IMR-90 (cell line): ENCODE measurements around the gene USPL1. TPM values are rescaled to one million over a fixed set of nuclear protein-coding genes. Genes with fewer than 3 reads are reported as not detected.

Experiments
- ATAC-seq: fragments of 200-7000 bp; cut with Tn5 transposase; 2 replicates; pipeline ENCODE4 v1.9.1; 2020; ENCODE audit warnings: low read depth, mild to moderate bottlenecking, moderate library complexity
- BruUV-seq: library from RNA; stranded (reverse); fragments of 400-500 nt; replicated peaks from 2 replicates; lab custom pipeline; 2021; lab: Mats Ljungman, UMichigan
- CTCF ChIA-PET: fragments of 300-600 bp; formaldehyde crosslinking; extraction: SDS; loops from one replicate; lab custom pipeline; 2021; ENCODE audit warnings: antibody characterized with exemption; lab: Yijun Ruan, JAX
- POLR2A ChIA-PET: fragments of 300-600 bp; sonication (Branson Sonifier 250); formaldehyde crosslinking; loops from one replicate; lab custom pipeline; 2022; ENCODE audit warnings: antibody characterized with exemption; ENCODE audit not compliant: unreplicated experiment; lab: Charles Lee
- DNase-seq: peaks from one replicate; pipeline ENCODE4 v3.0.0; 2013
- H2AFZ ChIP-seq: replicated peaks from 2 replicates; pipeline ENCODE3; 2013; ENCODE audit warnings: low read length, mild to moderate bottlenecking; ENCODE audit not compliant: poor library complexity
- H2AK5ac ChIP-seq: 2 replicates; pipeline ENCODE4 v1.6.1; 2013; ENCODE audit warnings: low read depth, low read length, inconsistent platforms
- H2AK9ac ChIP-seq: replicated peaks from 2 replicates; pipeline ENCODE3; 2013; ENCODE audit warnings: mild to moderate bottlenecking, low read depth, low read length, moderate library complexity; ENCODE audit not compliant: poor library complexity
- H2BK120ac ChIP-seq: 2 replicates; pipeline ENCODE4 v1.6.1; 2013; ENCODE audit warnings: low read depth, low read length, inconsistent platforms
- H2BK15ac ChIP-seq: 3 replicates; pipeline ENCODE4 v1.6.1; 2013; ENCODE audit warnings: low read depth, low read length, inconsistent platforms
- H2BK20ac ChIP-seq: 2 replicates; pipeline ENCODE4 v1.6.1; 2013; ENCODE audit warnings: low read depth, mild to moderate bottlenecking, inconsistent platforms, low read length, moderate library complexity
- H2BK5ac ChIP-seq: 2 replicates; pipeline ENCODE4 v1.6.1; 2013; ENCODE audit warnings: mild to moderate bottlenecking, low read depth, low read length, inconsistent platforms; ENCODE audit not compliant: poor library complexity, severe bottlenecking
- H3K14ac ChIP-seq: replicated peaks from 2 replicates; pipeline ENCODE4 v1.6.1; 2013; ENCODE audit warnings: low read depth, low read length, inconsistent platforms
- H3K18ac ChIP-seq: 2 replicates; pipeline ENCODE4 v1.6.1; 2013; ENCODE audit warnings: low read depth, low read length, control low read depth
- H3K23ac ChIP-seq: 2 replicates; pipeline ENCODE4 v1.6.1; 2013; ENCODE audit warnings: low read depth, low read length, inconsistent platforms
- H3K27ac ChIP-seq: 2 replicates; pipeline ENCODE4 v1.5.1; 2013; ENCODE audit warnings: mild to moderate bottlenecking, control low read depth, low read length; ENCODE audit not compliant: insufficient read depth
- H3K27me3 ChIP-seq: 2 replicates; pipeline ENCODE4 v1.6.1; 2013; ENCODE audit warnings: low read length; ENCODE audit not compliant: control insufficient read depth, insufficient read depth
- H3K36me3 ChIP-seq: 2 replicates; pipeline ENCODE4 v1.6.1; 2013; ENCODE audit warnings: low read length, mixed read lengths; ENCODE audit not compliant: control insufficient read depth, insufficient read depth
- H3K4ac ChIP-seq: 2 replicates; pipeline ENCODE4 v1.6.1; 2013; ENCODE audit warnings: low read depth, low read length, inconsistent platforms
- H3K4me1 ChIP-seq: 2 replicates; pipeline ENCODE4 v1.6.1; 2013; ENCODE audit warnings: low read length, mixed read lengths; ENCODE audit not compliant: control insufficient read depth, insufficient read depth
- H3K4me2 ChIP-seq: 2 replicates; pipeline ENCODE4 v1.6.1; 2013; ENCODE audit warnings: low read depth, mild to moderate bottlenecking, control low read depth, low read length, moderate library complexity
- H3K4me3 ChIP-seq: 2 replicates; pipeline ENCODE4 v1.5.1; 2013; ENCODE audit warnings: low read depth, mild to moderate bottlenecking, control low read depth, low read length, moderate library complexity; ENCODE audit not compliant: insufficient read depth
- H3K56ac ChIP-seq: 2 replicates; pipeline ENCODE4 v1.6.1; 2013; ENCODE audit warnings: low read length, inconsistent platforms; ENCODE audit not compliant: insufficient read depth; ENCODE audit errors: extremely low read depth
- H3K79me1 ChIP-seq, 2 experiments: 2 replicates each; pipeline ENCODE4 v1.6.1; 2013; ENCODE audit warnings: low read length in 2 of 2, inconsistent platforms in 1 of 2, low read depth in 1 of 2
- H3K9ac ChIP-seq: 2 replicates; pipeline ENCODE4 v1.6.1; 2013; ENCODE audit warnings: low read depth, low read length, control low read depth
- H3K9me1 ChIP-seq: 2 replicates; pipeline ENCODE4 v1.6.1; 2013; ENCODE audit warnings: low read length, inconsistent platforms; ENCODE audit not compliant: insufficient read depth
- H3K9me3 ChIP-seq: 2 replicates; pipeline ENCODE4 v1.6.1; 2013; ENCODE audit warnings: low read length; ENCODE audit not compliant: control insufficient read depth, insufficient read depth
- H4K20me1 ChIP-seq: 2 replicates; pipeline ENCODE4 v1.6.1; 2013; ENCODE audit warnings: low read length, inconsistent platforms; ENCODE audit not compliant: insufficient read depth
- H4K5ac ChIP-seq: 2 replicates; pipeline ENCODE4 v1.6.1; 2013; ENCODE audit warnings: mild to moderate bottlenecking, low read depth, low read length, control low read depth
- H4K8ac ChIP-seq, 2 experiments: 2 replicates each; pipeline ENCODE4 v1.6.1; 2013; ENCODE audit warnings: low read depth in 2 of 2, low read length in 2 of 2, control low read depth in 1 of 2, inconsistent platforms in 1 of 2
- H4K91ac ChIP-seq: 2 replicates; pipeline ENCODE4 v1.6.1; 2013; ENCODE audit warnings: low read depth, low read length, inconsistent platforms; ENCODE audit not compliant: insufficient read depth
- BHLHE40 ChIP-seq: fragments of 150-350 bp; IDR thresholded peaks from 2 replicates; pipeline ENCODE4 v1.6.1; 2016; ENCODE audit warnings: mild to moderate bottlenecking, low read depth, low read length
- CEBPB ChIP-seq: IDR thresholded peaks from 2 replicates; pipeline ENCODE4 v1.6.1; 2012; ENCODE audit warnings: low read depth, low read length, improper control_type of control experiment
- CHD1 ChIP-seq: IDR thresholded peaks from 2 replicates; pipeline ENCODE4 v1.6.1; 2012; ENCODE audit warnings: low read depth, low read length, improper control_type of control experiment
- FOS ChIP-seq: fragments of 150-350 bp; IDR thresholded peaks from 2 replicates; pipeline ENCODE4 v1.6.1; 2016; ENCODE audit warnings: low read depth, low read length
- MAFK ChIP-seq: IDR thresholded peaks from 2 replicates; pipeline ENCODE4 v1.6.1; 2012; ENCODE audit warnings: low read depth, low read length, improper control_type of control experiment
- MAZ ChIP-seq: IDR thresholded peaks from 2 replicates; pipeline ENCODE4 v1.6.1; 2012; ENCODE audit warnings: low read depth, mild to moderate bottlenecking, low read length, improper control_type of control experiment, moderate library complexity, borderline replicate concordance
- MXI1 ChIP-seq: IDR thresholded peaks from 2 replicates; pipeline ENCODE4 v1.6.1; 2012; ENCODE audit warnings: low read depth, mild to moderate bottlenecking, low read length, moderate library complexity, borderline replicate concordance
- NFE2L2 ChIP-seq: fragments of 150-350 bp; IDR thresholded peaks from 2 replicates; pipeline ENCODE4 v1.6.1; 2016; ENCODE audit warnings: low read depth, mild to moderate bottlenecking, low read length
- POLR2A ChIP-seq: IDR thresholded peaks from 2 replicates; pipeline ENCODE4 v1.6.1; 2012; ENCODE audit warnings: mild to moderate bottlenecking, low read depth, low read length
- RAD21 ChIP-seq: IDR thresholded peaks from 2 replicates; pipeline ENCODE4 v1.6.1; 2012; ENCODE audit warnings: low read length, improper control_type of control experiment
- RCOR1 ChIP-seq: IDR thresholded peaks from 2 replicates; pipeline ENCODE4 v1.6.1; 2012; ENCODE audit warnings: mild to moderate bottlenecking, low read length, improper control_type of control experiment; ENCODE audit not compliant: insufficient replicate concordance
- RFX5 ChIP-seq: IDR thresholded peaks from 2 replicates; pipeline ENCODE4 v1.8.0; 2012; ENCODE audit warnings: low read depth, mild to moderate bottlenecking, low read length, moderate library complexity
- SMC3 ChIP-seq: fragments of 150-350 bp; IDR thresholded peaks from 2 replicates; pipeline ENCODE4 v1.6.1; 2016; ENCODE audit warnings: low read depth, mild to moderate bottlenecking, antibody characterized with exemption, low read length, moderate library complexity
- dilution Hi-C: fragments of 300-500 bp; cut with HindIII; formaldehyde crosslinking; loops from one replicate; pipeline ENCODE4 v1.14.3; 2018; ENCODE audit warnings: low sequenced_read_pairs; ENCODE audit not compliant: unreplicated experiment
- in situ Hi-C: fragments of 300-500 bp; cut with MboI; formaldehyde crosslinking; loops from 3 replicates; pipeline ENCODE4 v1.14.3; 2019; ENCODE audit warnings: low sequenced_read_pairs, inconsistent platforms, mixed read lengths
- intact Hi-C: fragments of 100-400 bp; cut with micrococcal nuclease; formaldehyde crosslinking; loops from 2 replicates; pipeline ENCODE4 v1.10.0; 2022
- polyA plus RNA-seq, 3 experiments: library from polyadenylated mRNA; depleted of rRNA; stranded (reverse); fragments of >200 nt; gene quantifications; 2 replicates each; pipeline ENCODE4 v1.2.3, GENCODE V29; 2012; ENCODE audit warnings: low replicate concordance in 1 of 3
- total RNA-seq: library from RNA; depleted of rRNA; stranded (reverse); fragments of >200 nt; gene quantifications from 2 replicates; pipeline ENCODE4 v1.2.3, GENCODE V29; 2012
- TF ChIP-seq, protein P1 (sequence below): conservative IDR thresholded peaks from 2 replicates; pipeline ENCODE4 v1.5.1; 2012; ENCODE audit warnings: mild to moderate bottlenecking, low read depth, low read length, improper control_type of control experiment
- TF ChIP-seq, protein P2 (sequence below): fragments of 150-350 bp; IDR thresholded peaks from 2 replicates; pipeline ENCODE4 v1.6.1; 2016; ENCODE audit warnings: low read depth, mild to moderate bottlenecking, low read length, moderate library complexity, borderline replicate concordance
- TF ChIP-seq, protein P3 (sequence below): fragments of 150-350 bp; IDR thresholded peaks from 2 replicates; pipeline ENCODE4 v1.6.1; 2017; ENCODE audit warnings: mild to moderate bottlenecking, antibody characterized with exemption, low read length, low read depth

The USPL1 gene
- total and polyA plus RNA-seq, 2 of the 4 experiments (the other 2 are of a cell fraction): 12.1 to 15.4 TPM

DNA sequence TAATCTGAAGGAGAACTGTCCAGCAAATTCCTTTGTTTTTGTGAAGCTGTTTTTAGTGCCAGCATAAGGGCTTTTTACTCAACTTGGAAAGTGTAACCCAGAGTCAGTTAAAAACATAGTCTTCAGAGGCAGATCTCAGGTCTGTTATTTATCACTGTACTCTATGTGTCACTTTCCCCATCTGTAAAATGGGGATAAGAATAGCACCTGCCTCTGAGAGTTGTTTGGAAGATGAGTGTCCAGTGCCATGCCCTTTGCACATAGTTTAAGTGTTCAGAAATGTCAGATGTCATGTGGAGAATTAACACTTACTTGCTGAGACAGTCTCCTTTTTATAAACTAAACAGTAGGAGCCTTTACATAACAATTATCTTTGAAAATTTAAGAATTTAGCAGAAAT, 27.9 kb downstream of the USPL1 start:
- H3K79me1 ChIP-seq: peaks cover 34 to 53% of the 10 kb centered on the region in 2 experiments
- no peaks in the 10 kb centered on the region for H3K4me1 ChIP-seq
- H3K9ac ChIP-seq: no peak overlapping the region
- no peak overlapping the region for H4K91ac ChIP-seq
- H3K18ac ChIP-seq: no peak overlapping the region
- CTCF ChIA-PET: interaction anchor here (0.6 kb wide), 1 partner anchor 184 kb away, joined by 3 read pairs; no protein-coding TSS in a partner anchor
- no peak overlapping the region for H2AK5ac ChIP-seq
- ATAC-seq (no peak), DNase-seq (no peak)
- H3K27ac ChIP-seq: no peak overlapping the region
- H3K36me3 ChIP-seq: peaks cover 36% of the 10 kb centered on the region
- no peak overlapping the region for H2BK20ac ChIP-seq
- no peak overlapping the region for H4K8ac ChIP-seq
- peaks cover 4% of the 10 kb centered on the region; the same call in 1 of the 2 replicates for H3K9me1 ChIP-seq
- in situ Hi-C loops: loop anchor here (25.0 kb wide), 1 partner anchor 392 kb away; no protein-coding TSS in a partner anchor
- dilution Hi-C loops: no loop called here
- no peak overlapping the region for H2BK15ac ChIP-seq
- H3K23ac ChIP-seq: no peak overlapping the region
- BruUV-seq: no TSS peak
- H2BK120ac ChIP-seq: no peak overlapping the region
- TF ChIP-seq POLR2A: no peak
- TF ChIP-seq CEBPB: no peak
- TF ChIP-seq MAZ: no peak
- TF ChIP-seq FOS: no peak
- TF ChIP-seq MXI1: no peak
- no peak for TF ChIP-seq RFX5
- no peak for TF ChIP-seq NFE2L2
- no peak for TF ChIP-seq MAFK
- TF ChIP-seq RCOR1: no peak
- TF ChIP-seq, protein P1, sequence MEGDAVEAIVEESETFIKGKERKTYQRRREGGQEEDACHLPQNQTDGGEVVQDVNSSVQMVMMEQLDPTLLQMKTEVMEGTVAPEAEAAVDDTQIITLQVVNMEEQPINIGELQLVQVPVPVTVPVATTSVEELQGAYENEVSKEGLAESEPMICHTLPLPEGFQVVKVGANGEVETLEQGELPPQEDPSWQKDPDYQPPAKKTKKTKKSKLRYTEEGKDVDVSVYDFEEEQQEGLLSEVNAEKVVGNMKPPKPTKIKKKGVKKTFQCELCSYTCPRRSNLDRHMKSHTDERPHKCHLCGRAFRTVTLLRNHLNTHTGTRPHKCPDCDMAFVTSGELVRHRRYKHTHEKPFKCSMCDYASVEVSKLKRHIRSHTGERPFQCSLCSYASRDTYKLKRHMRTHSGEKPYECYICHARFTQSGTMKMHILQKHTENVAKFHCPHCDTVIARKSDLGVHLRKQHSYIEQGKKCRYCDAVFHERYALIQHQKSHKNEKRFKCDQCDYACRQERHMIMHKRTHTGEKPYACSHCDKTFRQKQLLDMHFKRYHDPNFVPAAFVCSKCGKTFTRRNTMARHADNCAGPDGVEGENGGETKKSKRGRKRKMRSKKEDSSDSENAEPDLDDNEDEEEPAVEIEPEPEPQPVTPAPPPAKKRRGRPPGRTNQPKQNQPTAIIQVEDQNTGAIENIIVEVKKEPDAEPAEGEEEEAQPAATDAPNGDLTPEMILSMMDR: no peak
- TF ChIP-seq, protein P2, sequence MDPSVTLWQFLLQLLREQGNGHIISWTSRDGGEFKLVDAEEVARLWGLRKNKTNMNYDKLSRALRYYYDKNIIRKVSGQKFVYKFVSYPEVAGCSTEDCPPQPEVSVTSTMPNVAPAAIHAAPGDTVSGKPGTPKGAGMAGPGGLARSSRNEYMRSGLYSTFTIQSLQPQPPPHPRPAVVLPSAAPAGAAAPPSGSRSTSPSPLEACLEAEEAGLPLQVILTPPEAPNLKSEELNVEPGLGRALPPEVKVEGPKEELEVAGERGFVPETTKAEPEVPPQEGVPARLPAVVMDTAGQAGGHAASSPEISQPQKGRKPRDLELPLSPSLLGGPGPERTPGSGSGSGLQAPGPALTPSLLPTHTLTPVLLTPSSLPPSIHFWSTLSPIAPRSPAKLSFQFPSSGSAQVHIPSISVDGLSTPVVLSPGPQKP: no peak
- no peak for TF ChIP-seq BHLHE40
- TF ChIP-seq SMC3: no peak
- no peak for TF ChIP-seq CHD1
- TF ChIP-seq, protein P3, sequence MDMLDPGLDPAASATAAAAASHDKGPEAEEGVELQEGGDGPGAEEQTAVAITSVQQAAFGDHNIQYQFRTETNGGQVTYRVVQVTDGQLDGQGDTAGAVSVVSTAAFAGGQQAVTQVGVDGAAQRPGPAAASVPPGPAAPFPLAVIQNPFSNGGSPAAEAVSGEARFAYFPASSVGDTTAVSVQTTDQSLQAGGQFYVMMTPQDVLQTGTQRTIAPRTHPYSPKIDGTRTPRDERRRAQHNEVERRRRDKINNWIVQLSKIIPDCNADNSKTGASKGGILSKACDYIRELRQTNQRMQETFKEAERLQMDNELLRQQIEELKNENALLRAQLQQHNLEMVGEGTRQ: no peak
- no peak for TF ChIP-seq RAD21
- H2AK9ac ChIP-seq: no peak overlapping the region
- H3K9me3 ChIP-seq: no peaks in the 10 kb centered on the region
- no peak overlapping the region for H2BK5ac ChIP-seq
- H3K27me3 ChIP-seq: no peaks in the 10 kb centered on the region
- no peak overlapping the region for H3K56ac ChIP-seq
- H3K4me2 ChIP-seq: no peak overlapping the region
- no peak overlapping the region for H3K4me3 ChIP-seq
- H4K20me1 ChIP-seq: peaks cover 4% of the 10 kb centered on the region; the same call in 1 of the 2 replicates
- H3K4ac ChIP-seq: no peak overlapping the region
- H2AFZ ChIP-seq: no peak overlapping the region
- POLR2A ChIA-PET: no interaction called here
- no peak overlapping the region for H3K14ac ChIP-seq
- no peak overlapping the region for H4K5ac ChIP-seq
- intact Hi-C loops: no loop called here
